T47D (cell line): ENCODE measurements around the gene PDLIM1.

ENCODE experiments used
- DNase-seq, 2 experiments: peaks; one replicate each; pipeline versions ENCODE4 v3.0.0 to v3.0.0-alpha.2; 2011 to 2012; ENCODE audit warnings: low read depth in 1 of 2, low spot score in 1 of 2
- JUND ChIP-seq: IDR thresholded peaks from 2 replicates; pipeline ENCODE4 v1.6.1; 2012; ENCODE audit warnings: low read depth
- in situ Hi-C: cut with HindIII; loops from 2 replicates; pipeline ENCODE4 v1.10.0; 2016; ENCODE audit warnings: low sequenced_read_pairs, low pct_unique_long_range_greater_than_20kb

Gene PDLIM1

DNA sequence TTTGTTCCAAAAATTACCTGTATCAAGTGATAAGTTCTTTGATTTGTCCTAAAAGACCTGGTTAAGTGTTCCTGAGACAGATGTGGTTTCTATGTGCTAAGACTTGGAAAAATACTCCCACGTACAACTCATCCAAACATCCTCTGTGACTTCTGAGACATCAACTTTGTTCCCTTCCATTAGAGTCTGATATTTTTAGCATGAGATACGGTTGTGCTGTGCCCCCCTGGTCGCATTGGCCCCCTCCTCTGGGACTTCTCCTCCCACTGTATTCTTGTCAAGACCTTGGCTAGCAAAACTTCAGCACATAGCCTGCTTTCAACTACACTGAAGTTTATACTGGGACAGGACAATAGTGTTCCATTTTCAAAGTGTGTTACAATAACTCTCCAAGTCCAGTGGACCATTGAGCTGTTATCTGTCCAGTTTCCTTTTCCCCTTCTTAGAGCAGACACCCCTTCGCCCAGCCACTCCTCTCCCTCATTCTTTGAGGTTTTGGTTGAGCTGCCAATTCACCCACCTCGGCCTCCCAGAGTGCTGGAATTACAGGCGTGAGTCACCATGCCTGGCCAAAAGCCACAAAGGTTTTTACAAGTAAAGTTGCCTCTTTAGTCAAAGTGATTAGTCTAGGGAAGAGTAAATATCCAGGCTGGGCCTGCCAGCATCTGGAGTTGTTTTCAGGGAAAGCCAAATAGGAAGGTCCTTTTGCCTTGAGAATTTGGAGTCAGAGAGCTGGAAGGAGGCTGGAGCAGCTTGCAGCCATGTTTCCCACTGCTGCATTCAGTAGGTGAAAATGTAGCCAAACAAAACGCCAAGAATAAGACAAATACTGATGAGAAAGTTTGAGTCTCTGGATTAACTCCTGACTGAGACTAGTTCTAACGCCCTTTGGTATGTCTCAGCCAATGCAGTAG, 17.8 kb upstream of the PDLIM1 start:
- in situ Hi-C loops: no loop called here
- TF ChIP-seq JUND: no peak; the same call in 1 of the 2 replicates
- DNase-seq: peak in 1 of 2 experiments; percentile 45

DNA sequence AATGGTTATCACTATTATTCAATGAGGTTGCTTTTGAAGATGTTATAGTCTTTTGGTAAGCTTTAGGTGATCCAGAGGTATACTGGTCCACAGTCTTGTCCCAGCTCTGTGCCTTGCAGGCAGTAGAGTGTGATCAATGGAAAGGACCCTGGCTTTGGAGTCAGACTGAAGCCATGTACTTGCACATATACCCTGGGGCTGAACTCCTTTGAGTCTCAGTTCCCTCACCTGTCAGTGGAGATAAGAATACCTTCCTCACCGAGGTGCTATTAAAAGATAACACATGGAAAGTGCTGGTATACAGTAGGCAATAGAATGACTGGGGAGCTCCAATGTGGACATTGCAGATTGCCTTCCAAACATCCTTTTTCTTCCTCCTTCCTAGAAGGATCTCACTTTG, 16.0 kb upstream of the PDLIM1 start:
- no peak for DNase-seq
- in situ Hi-C loops: no loop called here

DNA sequence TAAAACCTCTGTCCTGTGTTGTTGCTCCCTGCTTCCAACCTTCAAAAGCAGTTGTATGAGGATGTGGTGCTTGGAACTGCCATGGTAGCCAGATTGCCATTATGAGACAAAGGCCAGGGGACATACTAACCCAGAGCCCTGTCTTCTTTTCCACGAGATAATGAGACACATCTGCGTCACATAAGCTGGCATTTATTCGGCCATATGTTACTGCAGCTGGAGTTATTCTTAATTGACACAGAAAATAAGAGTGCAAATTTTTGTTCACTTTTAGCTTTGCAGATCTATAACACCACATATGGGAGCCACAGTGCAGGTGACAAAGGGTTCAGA, 15.5 kb upstream of the PDLIM1 start:
- TF ChIP-seq JUND: no peak
- in situ Hi-C loops: no loop called here
- no peak for DNase-seq

More for the DNA sequence above, 16.0 kb upstream of the PDLIM1 start:
- no peak for TF ChIP-seq JUND

DNA sequence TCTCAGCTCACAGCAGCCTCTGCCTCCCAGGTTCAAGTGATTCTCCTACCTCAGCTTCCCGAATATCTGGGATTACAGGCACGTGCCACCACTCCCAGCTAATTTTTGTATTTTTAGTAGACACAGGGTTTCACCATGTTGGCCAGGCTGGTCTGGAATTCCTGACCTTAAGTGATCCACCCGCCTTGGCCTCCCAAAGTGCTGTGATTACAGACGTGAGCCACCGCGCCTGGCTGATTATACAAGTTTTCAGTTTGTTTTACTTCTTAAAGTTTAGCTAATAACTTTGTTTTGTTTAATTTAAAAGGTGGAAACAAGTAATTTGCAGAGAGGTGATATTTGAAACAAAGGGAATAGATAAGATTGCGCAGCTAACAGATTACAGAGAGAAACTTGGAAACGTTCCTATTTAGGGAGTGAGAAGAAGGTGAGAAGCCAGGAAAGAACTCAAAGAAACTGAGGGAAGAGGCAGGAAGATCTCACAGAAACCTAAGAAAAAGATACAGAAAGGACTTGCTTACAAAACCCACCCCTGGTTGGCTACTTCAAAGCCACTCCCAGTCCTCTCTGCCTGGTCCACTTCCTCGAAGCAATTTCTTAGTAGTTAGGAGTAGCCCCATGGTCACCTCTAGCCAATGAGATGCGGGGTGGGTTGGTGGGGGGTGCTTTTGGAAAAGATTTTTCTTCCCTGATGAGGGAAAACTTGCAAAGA, 15.0 kb upstream of the PDLIM1 start:
- in situ Hi-C loops: no loop called here
- TF ChIP-seq JUND: no peak
- DNase-seq: no peak

DNA sequence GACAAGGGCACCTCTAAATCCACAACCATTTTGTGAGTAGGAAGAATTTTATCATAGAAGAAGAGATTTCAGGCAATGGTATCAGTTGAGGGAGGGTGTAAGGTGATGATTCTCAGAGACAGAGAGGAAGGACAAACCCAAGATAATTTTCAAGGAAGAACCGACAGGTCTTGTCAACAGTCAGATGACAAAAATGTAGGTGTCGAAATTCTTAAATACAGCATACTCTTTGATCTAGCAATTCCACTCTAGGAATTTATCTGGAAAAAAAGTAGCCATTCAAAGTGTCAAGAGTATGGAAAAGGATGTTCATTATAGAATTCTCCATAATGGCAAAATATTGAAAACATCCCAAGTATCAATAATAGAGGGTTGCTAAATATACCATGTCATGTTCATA, 14.2 kb upstream of the PDLIM1 start:
- in situ Hi-C loops: no loop called here
- no peak for TF ChIP-seq JUND
- DNase-seq: no peak

DNA sequence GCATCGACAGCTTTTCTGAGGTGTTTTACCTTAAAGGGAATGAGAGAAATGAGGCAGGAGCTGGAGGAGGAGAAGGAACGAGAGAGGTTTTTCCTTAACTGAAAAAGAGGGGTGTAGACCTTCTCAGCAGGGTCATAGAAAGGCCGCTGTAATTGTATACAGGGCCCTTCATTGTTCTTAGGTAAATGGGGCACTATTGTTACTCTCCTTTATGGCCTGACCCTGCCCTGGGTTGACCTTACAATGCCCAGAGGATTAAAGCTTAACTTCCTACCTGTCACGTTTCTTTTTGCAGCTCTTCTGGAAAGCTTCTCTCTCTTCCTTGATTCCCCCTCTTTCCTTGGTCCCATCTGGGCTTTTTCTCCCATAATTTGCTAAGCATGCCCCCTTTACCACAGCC, 13.7 kb upstream of the PDLIM1 start:
- no peak for DNase-seq
- in situ Hi-C loops: no loop called here
- no peak for TF ChIP-seq JUND

DNA sequence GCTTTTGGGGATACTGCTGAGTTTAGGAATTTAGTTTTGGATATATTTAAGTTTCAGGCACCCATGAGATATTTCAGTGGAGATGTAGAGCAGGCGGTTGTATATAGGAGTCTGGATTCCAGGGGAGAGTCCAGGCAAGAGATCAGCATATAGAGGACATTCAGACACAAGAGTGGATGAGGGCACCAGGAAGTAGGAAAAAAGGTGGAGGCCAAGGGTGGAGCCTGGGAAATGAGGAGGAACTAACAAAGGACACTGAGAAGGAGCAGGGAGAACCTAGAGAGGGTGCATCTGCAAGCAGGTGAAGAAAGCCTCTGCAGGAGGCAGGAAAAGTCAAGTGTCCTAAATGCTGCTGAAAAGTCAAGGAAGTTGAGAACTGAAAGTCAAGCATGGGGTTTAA, 13.1 kb upstream of the PDLIM1 start:
- DNase-seq: no peak
- no peak for TF ChIP-seq JUND
- in situ Hi-C loops: no loop called here

DNA sequence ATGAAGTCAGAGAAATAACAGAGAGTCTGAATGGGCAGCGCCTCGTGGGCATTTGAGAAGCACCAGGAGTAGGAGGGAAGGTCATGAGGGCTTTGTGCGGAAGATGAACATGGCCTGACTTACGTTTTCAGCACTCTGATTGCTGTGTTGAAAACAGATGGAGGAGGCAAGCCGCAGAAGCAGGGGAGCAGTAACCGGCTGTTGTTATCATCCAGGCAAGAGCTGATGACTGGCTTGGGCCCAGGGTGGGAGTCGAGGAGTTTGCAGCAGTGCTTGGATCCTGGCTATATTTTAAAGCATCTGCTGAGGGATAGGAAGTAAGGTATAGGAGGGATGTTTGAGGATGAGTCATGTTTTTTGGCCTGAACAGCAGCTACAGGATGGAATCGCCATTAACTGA, 12.7 kb upstream of the PDLIM1 start:
- in situ Hi-C loops: no loop called here
- no peak for DNase-seq
- no peak for TF ChIP-seq JUND

DNA sequence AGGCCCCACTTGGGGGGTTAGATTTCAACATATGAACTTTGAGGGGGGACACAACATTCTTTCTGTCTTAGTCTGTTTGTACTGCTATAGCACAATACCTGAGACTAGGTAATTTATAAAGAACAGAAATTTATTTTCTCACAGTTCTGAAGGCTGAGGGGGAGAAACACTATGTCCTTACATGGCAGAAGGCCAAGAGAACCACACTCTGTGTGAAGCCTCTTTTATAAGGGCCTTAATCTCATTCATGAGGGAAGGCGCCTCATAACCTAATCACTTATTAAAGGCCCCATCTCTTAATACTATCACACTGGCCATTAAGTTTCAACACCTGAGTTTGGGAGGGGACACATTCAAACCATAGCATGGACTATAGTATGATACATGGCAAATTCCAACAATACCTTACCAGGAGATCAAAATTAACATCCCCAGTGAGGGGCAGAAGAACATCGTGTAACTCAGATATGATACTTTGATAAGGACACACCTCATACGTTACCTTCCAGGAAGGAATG, 9.3 kb upstream of the PDLIM1 start:
- in situ Hi-C loops: no loop called here
- TF ChIP-seq JUND: no peak
- no peak for DNase-seq

DNA sequence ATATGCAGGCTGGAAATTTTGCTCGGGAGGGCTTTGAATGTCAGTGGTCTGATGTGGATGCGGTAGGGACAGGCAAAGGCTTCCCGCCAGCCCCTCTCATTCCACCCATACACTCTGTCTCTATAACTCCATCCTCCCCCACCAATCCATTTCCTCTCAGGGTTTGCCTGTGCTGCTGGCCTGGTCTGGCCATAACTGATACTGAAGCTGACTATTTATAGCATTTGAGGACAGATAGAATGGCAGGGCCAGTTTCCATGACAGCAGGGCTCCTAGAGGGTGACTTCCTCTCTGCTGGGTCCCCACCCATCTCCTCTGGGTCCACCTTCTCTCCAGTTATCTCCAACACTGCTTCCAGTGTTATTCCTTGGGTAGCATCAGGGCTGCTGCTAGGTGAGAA, 6.6 kb upstream of the PDLIM1 start:
- in situ Hi-C loops: no loop called here
- no peak for TF ChIP-seq JUND
- DNase-seq: no peak

DNA sequence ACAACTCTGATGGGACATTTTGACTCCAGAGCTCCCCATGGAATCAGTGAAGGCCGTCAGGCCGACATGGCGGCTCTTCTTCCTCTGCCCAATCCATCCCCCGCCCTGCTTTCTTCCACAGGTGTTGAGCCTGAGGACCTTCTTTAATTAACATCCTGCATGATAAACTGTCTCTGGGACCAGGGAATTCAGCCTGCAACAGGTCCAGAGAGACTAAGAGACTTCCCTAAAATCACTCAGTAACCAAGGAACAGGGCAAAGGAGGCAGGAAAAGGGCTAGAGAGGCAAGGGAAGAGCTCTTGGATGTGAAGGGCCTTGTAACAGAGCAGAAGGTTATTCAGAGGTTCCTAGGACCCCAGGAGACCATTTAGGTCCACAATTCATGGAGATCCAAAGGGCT, 6.0 kb upstream of the PDLIM1 start:
- in situ Hi-C loops: no loop called here
- DNase-seq: no peak
- no peak for TF ChIP-seq JUND

DNA sequence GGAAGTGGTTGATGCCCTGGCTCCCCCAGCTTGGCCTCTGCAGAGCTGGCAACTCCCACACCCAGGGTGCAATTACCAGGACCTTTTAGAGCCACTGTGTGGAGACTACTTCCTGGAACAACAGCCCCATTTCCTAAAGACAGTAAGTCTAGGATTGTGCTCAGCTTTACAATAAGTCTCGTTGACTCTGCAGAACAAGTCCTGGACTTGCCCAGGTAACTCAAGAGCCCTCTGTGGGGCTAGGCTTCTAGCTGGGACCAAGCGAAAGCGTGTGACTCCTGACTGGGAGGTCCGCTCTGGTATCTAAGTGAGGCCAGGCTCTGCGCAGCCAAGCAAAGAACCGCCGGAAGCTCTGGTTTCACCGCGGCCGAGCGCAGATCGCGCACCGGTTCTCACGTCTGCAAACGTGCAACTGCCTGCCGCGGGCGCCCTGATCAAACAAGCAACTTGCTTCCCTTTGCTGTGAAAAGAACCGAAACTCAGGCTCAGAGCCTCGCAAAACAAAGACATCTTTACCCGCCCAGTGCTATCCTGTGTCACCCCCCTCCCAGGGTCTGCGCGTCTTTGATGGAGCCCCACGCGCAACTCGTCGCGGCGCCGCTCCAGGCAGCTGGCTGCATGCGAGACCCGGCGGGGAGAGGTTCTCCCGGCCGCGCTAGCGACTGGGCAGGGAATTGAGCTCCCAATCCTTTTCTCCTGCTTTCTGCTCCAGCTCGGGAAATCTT, 4.4 kb upstream of the PDLIM1 start:
- in situ Hi-C loops: no loop called here
- peak in 1 of 2 experiments; percentile 42 for DNase-seq
- no peak for TF ChIP-seq JUND
